HG03442 (cell line): ENCODE measurements around the gene NAT9.

Experiments
- ATAC-seq: cut with Tn5 transposase; IDR thresholded peaks from one replicate; pipeline ENCODE4 v1.9.1; 2021; ENCODE audit warnings: mild to moderate bottlenecking, moderate library complexity; ENCODE audit not compliant: unreplicated experiment

Gene NAT9

DNA sequence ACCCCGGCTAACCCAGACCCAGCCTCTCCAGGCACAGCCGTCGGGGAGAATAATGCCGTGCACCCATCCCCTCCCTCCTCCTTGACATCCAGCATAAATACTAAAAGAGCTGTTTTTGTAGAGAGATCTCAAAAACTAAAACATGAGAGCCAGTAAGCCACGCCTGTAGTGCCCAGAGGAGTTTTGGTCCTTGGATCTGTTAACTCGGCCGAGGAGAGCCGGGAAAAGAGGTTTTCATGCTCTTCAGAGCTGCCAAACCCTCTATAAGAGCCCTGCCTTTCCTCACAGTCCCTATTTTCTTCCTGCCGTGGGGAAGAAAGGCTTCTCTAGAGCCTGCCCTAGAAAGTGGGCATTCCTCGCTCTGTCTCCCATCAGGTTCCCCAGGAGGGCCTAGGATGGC, 30.2 kb upstream of the NAT9 start:
- no peak for ATAC-seq

DNA sequence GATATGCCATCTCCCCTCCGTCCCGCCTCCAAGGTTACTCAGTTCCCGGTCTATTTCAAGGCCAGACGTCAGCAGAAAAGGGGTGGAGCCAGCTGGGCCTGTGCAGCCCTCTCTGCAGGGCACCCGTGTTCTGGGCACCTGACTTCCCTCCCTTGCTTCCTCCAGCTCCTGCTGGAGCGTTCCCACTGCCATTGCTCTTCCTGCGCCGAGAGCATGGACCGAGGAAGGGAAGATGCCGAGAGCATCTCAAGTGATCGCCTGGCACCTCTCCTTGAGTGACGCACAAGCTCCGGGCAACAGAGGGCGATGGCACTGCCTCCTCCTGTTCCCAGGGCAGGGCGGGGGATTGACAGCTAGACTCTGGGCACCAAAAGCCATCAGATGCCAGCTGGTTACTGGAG, 29.4 kb upstream of the NAT9 start:
- ATAC-seq: no peak

DNA sequence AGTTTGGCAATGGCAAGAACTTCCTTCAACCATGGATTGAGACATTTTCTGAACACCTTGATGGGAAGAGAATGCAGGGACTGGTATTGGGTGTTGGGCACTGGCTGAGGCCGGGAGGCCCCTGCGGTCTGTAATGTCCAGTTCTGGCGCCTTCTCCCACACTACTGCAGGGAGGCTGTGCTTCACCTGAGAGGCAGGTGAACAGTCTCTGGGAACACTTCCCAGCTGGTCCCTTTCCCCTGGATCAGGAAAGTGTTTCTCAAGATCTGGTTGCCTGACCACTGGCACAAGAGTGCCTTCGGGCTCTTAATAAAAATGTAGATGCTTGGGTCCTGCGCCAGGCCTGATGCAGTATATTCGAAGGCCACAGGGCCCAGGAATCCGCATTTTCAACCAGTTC, 28.5 kb upstream of the NAT9 start:
- no peak for ATAC-seq

DNA sequence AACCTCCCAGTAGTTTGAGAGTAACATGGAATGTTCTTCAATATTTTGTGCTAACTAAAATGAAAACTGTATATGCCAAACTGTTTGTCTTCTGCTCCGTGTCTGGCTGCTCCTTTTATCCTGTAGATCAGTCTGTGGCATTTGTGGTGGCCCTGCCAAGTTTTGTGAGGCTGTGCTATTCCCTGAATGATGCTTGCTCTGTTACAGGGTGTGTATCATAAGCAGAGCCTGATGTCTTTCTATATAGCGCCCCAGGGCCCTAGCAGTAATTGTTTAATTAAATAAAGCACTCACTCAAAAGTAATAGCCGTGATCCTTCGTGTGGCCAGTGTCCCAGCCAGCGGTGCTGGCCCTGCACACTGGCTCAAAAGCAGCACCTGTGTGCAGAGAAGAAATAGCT, 27.8 kb upstream of the NAT9 start:
- ATAC-seq: no peak

DNA sequence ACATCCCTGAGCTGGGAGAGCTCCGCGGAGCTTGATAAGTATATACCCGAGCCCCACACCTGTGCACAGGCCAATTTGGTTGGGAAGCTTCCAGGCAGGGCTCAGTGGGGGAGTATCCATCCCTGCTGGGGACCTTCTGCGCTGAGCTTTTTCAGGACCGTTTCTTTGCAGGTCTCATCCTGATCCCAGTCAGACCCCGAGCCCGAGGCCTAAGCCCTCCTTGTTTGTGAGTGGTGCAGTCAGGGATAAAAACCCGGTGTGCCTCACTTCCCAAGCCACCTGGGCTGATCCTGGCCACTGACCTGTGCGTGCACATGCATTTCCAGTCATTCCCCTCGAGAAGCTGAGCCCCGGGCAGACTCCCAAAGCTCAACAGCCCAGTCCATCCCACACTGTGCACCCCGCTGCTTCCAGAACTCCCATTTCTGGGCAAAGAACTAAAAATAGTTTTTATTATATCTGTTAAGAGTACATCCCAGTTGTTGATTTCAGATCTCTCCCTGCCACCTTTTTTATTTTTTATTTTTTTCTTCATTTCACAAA, 27.3 kb upstream of the NAT9 start:
- ATAC-seq: no peak

DNA sequence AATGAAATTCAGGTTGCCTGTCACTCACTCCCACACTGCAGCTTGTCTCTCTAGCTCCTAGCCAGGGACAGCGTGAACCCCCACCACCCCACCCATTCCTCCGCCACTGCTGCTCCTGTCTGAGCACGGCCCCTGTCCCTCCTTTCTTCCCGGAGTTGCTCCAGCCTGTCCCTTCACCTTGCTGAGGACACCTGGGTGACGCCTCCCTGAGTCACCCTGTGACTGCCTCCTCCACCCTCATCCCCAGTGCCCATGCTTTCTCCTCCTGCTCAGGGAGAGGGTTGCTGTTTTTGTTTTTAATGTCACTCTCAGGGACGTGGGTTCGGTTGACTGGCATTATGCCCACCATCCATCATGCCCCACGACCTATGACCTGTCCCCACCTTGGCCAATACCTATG, 25.8 kb upstream of the NAT9 start:
- ATAC-seq: no peak

DNA sequence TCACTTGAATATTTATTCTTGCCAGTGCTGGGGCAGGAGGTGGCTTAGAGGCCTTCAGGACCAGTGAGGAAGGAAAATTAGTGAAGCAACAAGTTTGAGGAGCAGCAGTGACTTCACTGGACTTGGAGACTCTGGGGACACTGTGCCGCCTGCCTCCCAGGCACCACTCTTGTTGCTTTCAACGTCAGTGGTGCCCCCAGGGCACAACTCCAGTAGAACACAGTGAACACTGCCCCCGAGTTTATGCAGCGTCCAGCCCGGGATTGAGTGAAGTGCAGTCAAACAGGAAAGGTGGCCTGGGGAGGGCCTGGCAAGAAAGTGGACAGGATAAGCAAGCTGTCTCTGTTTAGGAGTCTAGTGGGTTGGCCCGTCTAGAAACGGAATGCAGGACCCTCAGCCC, 24.4 kb upstream of the NAT9 start:
- no peak for ATAC-seq

DNA sequence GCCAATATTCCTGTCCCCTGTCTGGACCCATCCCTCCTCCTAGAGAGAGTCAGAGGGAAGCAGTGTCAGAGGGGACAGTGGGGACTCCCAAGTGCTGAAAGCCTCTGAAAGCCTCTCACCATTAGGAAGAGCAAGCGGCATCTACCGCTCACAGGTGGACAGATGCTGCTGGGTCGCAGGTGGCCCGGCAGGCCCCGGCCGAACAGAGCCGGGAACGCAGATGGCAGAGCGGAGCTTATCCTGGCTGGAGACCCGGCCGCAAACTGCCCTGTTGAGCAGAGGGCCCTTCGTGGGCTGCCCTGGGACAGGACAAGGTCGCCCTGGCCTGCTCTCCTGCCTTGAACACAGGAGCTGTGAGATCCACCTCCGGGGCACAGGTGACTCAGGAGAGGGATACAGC, 23.0 kb upstream of the NAT9 start:
- ATAC-seq: no peak

GRCh38 chr17:74798239-74798707, 22.1 kb upstream of the NAT9 start:
- no peak for ATAC-seq

DNA sequence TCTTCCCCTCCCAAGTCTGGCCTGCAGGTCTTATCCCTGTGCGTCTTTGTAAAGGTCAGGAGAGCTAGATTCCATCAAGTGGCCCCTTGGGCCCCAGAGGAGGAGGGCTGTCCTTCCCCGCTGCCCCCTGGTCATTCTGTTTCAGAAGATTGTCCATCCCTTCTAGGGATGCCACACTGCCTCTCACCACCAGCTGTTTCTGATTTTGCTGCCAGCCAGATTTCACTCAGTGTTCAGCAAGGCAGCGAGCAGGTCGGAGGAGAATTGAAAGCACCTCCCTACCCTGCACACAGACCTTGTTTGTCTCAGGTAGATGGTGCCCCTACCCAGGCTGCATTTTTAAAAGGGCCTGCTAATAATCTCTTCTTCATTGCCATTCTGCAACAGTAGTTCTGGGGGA, 21.7 kb upstream of the NAT9 start:
- no peak for ATAC-seq

GRCh38 chr17:74796866-74797265, 20.7 kb upstream of the NAT9 start:
- ATAC-seq: no peak

DNA sequence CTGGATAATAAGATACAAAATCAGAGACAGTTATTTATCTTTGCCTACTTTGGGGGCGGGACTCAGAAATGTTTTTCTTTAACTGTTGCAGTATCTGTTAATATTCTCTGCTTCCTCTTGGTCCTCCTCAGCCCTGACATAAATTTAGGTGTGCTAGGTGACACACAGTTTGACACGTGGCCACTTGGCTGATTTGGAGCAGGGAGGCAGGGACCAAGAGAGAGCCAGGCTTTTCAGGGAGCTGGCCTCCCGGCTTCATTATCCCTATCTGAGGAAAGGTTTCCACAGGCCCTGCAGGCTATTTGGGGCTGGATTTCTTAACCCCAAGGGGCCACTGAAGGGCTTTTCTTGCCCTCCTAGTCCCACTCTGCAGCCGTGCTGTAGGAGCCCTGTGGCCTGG, 20.1 kb upstream of the NAT9 start:
- ATAC-seq: no peak

- no peak for ATAC-seq
Observed at GRCh38 chr17:74795327-74796020, 19.3 kb upstream of the NAT9 start.

DNA sequence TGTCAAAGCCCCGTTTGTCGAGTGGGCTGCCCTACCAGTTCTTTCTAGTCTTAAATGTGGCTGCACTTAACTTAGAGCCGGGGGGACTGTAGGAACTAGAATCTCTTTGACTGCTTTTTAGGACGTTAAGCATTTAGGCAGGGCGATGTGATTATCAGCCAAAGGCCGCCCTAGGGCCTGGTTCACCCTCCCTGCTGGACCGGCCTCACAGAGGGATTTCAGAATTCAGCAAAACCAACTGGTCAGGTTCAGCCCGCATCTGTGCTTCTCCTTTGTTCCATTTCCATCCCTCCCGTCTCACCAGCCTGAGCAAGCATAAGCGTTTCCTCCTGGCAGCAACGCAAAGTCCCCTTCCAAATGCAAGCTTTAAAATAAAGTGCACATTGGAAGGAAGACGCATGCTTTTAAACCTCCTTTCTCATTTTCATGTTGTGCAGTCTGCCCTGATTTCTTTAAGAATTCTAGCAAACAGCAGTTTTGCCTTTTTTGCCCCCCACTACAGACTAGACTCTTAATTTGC, 16.5 kb upstream of the NAT9 start:
- ATAC-seq: no peak

DNA sequence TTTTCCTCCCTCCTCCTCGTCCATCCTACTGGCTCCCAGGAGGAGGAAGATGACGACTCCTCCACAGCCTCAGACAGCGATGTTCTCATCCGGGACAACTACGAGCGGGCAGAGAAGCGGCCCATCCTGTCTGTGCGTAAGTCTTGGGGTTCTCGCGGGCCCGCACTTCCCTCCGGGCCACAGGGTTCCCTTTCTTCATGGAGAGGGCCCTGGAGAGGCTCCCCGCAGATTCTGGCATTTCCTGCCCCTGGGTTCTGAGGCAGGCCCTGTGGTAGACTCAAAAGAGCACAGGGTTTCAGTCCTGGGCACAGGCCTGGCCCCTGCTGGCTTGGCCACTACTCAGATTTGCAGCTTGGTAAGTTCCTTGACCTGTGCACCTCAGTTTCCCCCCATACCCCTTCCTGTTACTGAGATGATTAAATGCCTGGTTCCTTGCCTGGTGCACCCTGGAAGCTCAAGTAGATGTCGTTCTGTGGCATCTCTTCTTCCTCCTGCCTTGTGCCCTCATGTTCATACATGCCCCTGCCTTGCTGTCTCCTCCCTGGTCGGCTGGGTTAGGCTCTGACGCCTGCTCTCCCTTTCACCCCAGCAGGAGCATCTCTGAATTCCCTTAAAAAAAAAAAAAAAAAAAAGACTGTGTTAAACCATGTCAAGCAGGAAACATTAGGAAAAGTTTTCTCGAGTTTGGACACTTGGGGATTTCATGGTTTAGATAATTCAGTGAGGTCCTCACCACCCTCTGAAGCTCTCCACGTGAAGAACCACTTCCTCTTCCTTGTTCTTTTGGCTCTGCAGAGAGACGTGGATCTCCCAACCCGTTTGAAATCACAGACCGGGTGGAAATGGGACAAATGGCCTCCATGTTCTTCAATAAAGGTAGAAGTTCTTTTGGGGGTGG, 14.3 kb upstream of the NAT9 start:
- no peak for ATAC-seq

GRCh38 chr17:74786431-74787055, 10.4 kb upstream of the NAT9 start:
- ATAC-seq: no peak

DNA sequence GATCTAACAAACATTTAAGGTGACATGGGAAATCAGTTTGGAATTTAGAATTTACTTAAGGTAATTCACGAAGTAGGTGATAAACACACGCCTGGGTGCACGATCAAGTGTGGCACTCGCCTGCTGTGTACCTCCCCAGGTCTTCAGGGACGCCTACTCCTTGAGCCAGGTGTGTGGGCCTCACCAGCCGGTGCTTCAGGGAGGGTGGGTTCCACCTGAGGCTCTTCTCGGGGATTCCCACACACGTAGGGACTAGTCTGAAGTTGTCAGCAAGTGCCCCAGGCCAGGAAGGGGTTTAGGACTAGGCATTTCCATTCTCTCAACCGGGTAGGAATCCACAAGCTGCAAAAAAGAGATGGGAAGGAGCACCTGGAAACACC, 9.8 kb upstream of the NAT9 start:
- ATAC-seq: no peak

DNA sequence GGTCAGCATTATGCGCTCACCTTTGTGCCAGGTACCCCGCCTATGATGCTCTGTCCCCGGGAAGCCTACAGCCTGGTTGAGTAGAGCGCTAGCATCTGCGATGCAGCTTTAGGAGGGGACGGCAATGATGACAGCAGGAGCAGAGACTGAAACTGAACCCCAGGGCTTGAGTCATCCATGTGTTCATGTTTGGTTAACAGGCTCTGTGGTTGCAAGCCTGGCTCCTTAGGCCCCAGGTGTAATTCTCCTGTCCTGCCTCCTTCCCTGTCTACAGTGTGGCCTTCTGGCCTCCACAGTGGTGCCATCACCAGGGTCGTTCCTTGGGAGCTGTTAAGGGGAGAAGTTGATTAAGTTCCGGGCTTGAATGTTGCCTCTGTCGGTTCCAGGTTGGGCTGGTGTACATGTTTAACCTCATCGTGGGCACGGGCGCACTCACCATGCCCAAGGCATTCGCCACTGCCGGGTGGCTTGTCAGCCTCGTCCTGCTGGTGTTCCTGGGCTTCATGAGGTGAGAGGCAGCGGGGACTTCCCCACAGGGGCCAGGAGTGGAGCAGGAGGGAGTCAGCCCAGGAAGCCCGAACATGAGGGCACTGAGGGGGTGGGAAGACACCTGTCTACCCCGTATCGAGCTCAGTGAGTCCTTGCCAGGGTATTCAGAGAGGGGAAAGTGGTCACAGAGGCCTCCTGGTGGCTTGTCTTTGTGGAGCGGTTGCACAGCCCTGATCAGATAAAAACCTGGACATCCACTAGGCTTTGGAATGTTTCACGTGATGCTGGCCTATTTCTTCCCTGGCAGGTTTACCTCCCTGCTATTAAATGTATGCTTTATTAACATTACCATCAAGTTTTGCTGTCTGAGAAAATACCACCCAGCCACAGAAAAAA, 9.2 kb upstream of the NAT9 start:
- no peak for ATAC-seq

DNA sequence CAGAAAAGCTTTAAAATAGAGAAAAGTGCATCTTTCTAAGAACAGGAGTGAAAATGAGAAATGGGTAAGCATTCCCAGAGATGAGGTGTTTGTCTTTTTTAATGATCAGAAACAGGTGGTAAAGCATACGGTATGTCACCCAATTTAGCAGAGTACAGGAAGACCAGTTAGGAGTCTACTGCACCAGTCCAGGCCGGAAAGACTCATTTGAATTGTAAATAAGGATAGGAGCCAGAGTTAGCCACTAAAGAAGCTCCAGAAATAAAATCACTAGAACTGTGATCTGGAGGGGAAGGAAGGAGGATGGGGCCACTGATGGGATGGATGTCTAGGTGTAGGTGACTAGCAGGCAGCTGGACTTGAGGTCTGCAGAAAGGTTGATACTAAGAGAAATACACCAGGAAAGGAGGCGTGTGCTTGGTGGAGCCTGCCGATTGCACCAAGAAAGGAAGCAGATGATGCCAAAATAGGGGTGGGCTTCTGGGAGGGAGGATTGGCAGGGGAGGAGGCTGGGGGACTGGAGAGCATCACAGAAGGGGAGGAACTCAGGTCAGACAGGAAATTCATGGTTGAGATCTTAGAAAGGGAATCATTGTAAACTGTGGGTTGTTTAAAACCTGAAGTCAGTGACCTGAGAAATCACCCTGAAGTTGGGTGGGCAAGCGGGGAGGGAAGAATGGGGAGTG, 8.1 kb upstream of the NAT9 start:
- no peak for ATAC-seq

GRCh38 chr17:74782571-74782970, 6.4 kb upstream of the NAT9 start:
- no peak for ATAC-seq
